Measurements from ENCODE around the gene ADARB1. TPM values are rescaled to one million over a fixed set of nuclear protein-coding genes. Genes with fewer than 3 reads are reported as not detected.

The ADARB1 gene
- total and polyA plus RNA-seq, 8 donors: 3.2 to 33.9 (median 9.4) TPM

- Histone ChIP-seq H3K27me3 (peaks cover 0 to 3% (median 0%) of the 10 kb centered on the region in 3 donors), H3K9me3 (no peaks in the 10 kb centered on the region), H3K4me1 (peaks cover 0 to 16% (median 7%) of the 10 kb centered on the region in 4 donors), H3K4me3 (no peak overlapping the region), H3K36me3 (peaks cover 21 to 50% (median 39%) of the 10 kb centered on the region in 4 donors), H3K27ac (peak overlapping the region in 1 of 5 donors; percentile 5)
- intact Hi-C loops (cut with DNase I; ENCODE audit: low total_unique reads): no loop called here
- TF ChIP-seq POLR2A (IDR thresholded peaks at IDR 0.05): no peak
- no peak for TF ChIP-seq EP300 (IDR thresholded peaks at IDR 0.05)
- 79 to 86% (median 83%) methylated on average over 21 to 24 of the region's 24 CpGs for WGBS, 5 donors
- peak in 1 of 2 donors; percentile 32 for DNase-seq
Observed at GRCh38 chr21:45224189-45224938, 150.0 kb downstream of the ADARB1 start.

GRCh38 chr21:45225041-45225740 lies 150.8 kb downstream of the ADARB1 start:
- no peak for TF ChIP-seq EP300 (IDR thresholded peaks at IDR 0.05)
- no peak for TF ChIP-seq POLR2AphosphoS5 (IDR thresholded peaks at IDR 0.05)
- no peak for TF ChIP-seq CTCF (IDR thresholded peaks at IDR 0.05)
- no peak for TF ChIP-seq POLR2A (IDR thresholded peaks at IDR 0.05)
- Histone ChIP-seq H3K27ac (peak overlapping the region in 1 of 5 donors; percentile 5), H3K9me3 (no peaks in the 10 kb centered on the region), H3K36me3 (peaks cover 21 to 42% (median 37%) of the 10 kb centered on the region in 4 donors), H3K4me1 (peaks cover 0 to 16% (median 7%) of the 10 kb centered on the region in 4 donors), H3K4me3 (no peak overlapping the region), H3K27me3 (peaks cover 0 to 3% (median 0%) of the 10 kb centered on the region in 3 donors)
- no peak for DNase-seq
- WGBS, 5 donors: 89 to 92% (median 91%) methylated on average over 11 of the region's 11 CpGs
- intact Hi-C loops (cut with DNase I; ENCODE audit: low total_unique reads): no loop called here

GRCh38 chr21:45225741-45226327 lies 151.5 kb downstream of the ADARB1 start:
- no peak for DNase-seq
- H3K36me3 ChIP-seq: peaks cover 19 to 35% (median 32%) of the 10 kb centered on the region in 4 donors
- H3K27me3 ChIP-seq: peaks cover 0 to 3% (median 0%) of the 10 kb centered on the region in 3 donors
- no peaks in the 10 kb centered on the region for H3K9me3 ChIP-seq
- intact Hi-C loops (cut with DNase I; ENCODE audit: low total_unique reads): no loop called here
- H3K4me3 ChIP-seq: no peak overlapping the region
- TF ChIP-seq CTCF (IDR thresholded peaks at IDR 0.05) (no peak), EP300 (IDR thresholded peaks at IDR 0.05) (no peak), POLR2AphosphoS5 (IDR thresholded peaks at IDR 0.05) (no peak), POLR2A (IDR thresholded peaks at IDR 0.05) (no peak)
- WGBS, 5 donors: 77 to 87% (median 81%) methylated on average over 16 of the region's 16 CpGs
- no peak overlapping the region for H3K27ac ChIP-seq
- peaks cover 0 to 16% (median 7%) of the 10 kb centered on the region in 4 donors for H3K4me1 ChIP-seq

GRCh38 chr21:45226540-45227326 lies 152.4 kb downstream of the ADARB1 start:
- WGBS, 5 donors: 43 to 56% (median 48%) methylated on average over 15 of the region's 15 CpGs
- H3K36me3 ChIP-seq: peaks cover 11 to 26% (median 23%) of the 10 kb centered on the region in 4 donors
- intact Hi-C loops (cut with DNase I; ENCODE audit: low total_unique reads): no loop called here
- no peak overlapping the region for H3K4me3 ChIP-seq
- DNase-seq: no peak
- H3K27ac ChIP-seq: no peak overlapping the region
- H3K9me3 ChIP-seq: no peaks in the 10 kb centered on the region
- peaks cover 0 to 16% (median 7%) of the 10 kb centered on the region in 4 donors for H3K4me1 ChIP-seq
- H3K27me3 ChIP-seq: peaks cover 0 to 3% (median 0%) of the 10 kb centered on the region in 3 donors
- TF ChIP-seq POLR2A (IDR thresholded peaks at IDR 0.05): no peak

Data from stomach (tissue), 9 donors.